VCaP (cell line): ENCODE results near the gene ZNF621.

Experiments
- H3K27ac ChIP-seq: fragments of 450-650 bp; 2 replicates; pipeline ENCODE4 v1.5.1; 2017
- TF ChIP-seq, protein P1 (sequence below): fragments of 450-650 bp; conservative IDR thresholded peaks from 2 replicates; pipeline ENCODE4 v1.5.1; 2017; ENCODE audit warnings: mild to moderate bottlenecking, moderate library complexity

ZNF621 gene

DNA sequence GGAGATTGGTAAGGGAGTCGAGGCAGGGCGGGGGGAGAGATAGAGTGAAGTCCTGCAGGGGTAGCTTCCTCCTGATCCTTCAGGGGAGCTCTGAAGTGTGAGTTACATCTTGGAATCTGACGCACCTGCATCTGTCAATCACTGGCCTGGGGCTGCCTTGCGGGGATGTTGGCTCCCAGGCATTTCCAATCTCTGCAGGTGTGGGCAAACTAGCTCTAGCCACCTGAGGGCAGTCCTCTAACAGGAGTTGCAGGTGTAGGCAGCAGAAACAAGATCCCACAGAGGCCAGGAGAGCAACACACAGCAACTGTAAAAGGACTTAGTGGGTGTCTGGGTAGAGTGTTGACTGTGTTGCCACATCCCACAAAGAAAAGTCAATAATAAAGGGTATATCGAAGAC lies 63.6 kb downstream of the ZNF621 start:
- TF ChIP-seq, protein P1, sequence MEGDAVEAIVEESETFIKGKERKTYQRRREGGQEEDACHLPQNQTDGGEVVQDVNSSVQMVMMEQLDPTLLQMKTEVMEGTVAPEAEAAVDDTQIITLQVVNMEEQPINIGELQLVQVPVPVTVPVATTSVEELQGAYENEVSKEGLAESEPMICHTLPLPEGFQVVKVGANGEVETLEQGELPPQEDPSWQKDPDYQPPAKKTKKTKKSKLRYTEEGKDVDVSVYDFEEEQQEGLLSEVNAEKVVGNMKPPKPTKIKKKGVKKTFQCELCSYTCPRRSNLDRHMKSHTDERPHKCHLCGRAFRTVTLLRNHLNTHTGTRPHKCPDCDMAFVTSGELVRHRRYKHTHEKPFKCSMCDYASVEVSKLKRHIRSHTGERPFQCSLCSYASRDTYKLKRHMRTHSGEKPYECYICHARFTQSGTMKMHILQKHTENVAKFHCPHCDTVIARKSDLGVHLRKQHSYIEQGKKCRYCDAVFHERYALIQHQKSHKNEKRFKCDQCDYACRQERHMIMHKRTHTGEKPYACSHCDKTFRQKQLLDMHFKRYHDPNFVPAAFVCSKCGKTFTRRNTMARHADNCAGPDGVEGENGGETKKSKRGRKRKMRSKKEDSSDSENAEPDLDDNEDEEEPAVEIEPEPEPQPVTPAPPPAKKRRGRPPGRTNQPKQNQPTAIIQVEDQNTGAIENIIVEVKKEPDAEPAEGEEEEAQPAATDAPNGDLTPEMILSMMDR = peak; percentile 76
- no peak overlapping the region for H3K27ac ChIP-seq
